ENCODE measurements around the gene KLF1.

DNA sequence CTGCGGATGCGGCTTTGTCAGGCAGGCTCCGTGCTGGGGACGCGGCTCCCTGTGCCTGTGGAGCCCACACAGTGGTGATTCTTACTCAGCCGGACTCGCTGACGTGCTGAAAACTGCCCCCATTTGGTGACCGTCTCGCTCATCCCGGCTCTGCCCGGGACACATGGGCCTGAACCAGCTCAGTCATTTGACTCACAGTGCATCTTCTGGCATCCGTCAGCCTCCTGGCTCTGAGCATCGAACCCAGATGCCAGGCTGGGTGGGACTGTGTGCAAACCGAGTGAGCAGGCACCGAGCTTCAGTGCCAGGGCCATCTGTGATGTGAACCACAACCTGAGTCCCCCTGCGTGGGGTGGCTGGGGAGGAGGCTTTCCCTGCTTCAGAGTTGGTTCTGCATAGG lies 9.5 kb upstream of the KLF1 start:
- TF ChIP-seq, protein P1, sequence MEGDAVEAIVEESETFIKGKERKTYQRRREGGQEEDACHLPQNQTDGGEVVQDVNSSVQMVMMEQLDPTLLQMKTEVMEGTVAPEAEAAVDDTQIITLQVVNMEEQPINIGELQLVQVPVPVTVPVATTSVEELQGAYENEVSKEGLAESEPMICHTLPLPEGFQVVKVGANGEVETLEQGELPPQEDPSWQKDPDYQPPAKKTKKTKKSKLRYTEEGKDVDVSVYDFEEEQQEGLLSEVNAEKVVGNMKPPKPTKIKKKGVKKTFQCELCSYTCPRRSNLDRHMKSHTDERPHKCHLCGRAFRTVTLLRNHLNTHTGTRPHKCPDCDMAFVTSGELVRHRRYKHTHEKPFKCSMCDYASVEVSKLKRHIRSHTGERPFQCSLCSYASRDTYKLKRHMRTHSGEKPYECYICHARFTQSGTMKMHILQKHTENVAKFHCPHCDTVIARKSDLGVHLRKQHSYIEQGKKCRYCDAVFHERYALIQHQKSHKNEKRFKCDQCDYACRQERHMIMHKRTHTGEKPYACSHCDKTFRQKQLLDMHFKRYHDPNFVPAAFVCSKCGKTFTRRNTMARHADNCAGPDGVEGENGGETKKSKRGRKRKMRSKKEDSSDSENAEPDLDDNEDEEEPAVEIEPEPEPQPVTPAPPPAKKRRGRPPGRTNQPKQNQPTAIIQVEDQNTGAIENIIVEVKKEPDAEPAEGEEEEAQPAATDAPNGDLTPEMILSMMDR (IDR thresholded peaks at IDR 0.05) = no peak
- TF ChIP-seq ZFX (IDR thresholded peaks at IDR 0.05; ENCODE audit: borderline replicate concordance) = no peak
